HEK293T (cell line): ENCODE results near the gene C14orf180.

Experiments
- CTCF ChIA-PET: fragments of 350-600 bp; formaldehyde crosslinking; extraction: SDS; loops from one replicate; lab custom pipeline; 2021; ENCODE audit warnings: antibody characterized with exemption, inconsistent platforms; lab: Yijun Ruan, JAX
- POLR2A ChIA-PET: fragments of 350-600 bp; formaldehyde crosslinking; extraction: SDS; loops from one replicate; lab custom pipeline; 2020; ENCODE audit warnings: antibody characterized with exemption, inconsistent platforms; lab: Yijun Ruan, JAX
- DNase-seq: peaks from one replicate; pipeline ENCODE4 v3.0.0; 2012; ENCODE audit warnings: mixed read lengths; ENCODE audit errors: extremely low spot score
- ARNT ChIP-seq: fragments of 450-650 bp; IDR thresholded peaks from 2 replicates; pipeline ENCODE4 v1.6.1; 2017; ENCODE audit warnings: mild to moderate bottlenecking
- BHLHE40 ChIP-seq: fragments of 450-650 bp; IDR thresholded peaks from 2 replicates; pipeline ENCODE4 v1.6.1; 2016; ENCODE audit warnings: mild to moderate bottlenecking, moderate library complexity, borderline replicate concordance
- CTBP1 ChIP-seq: fragments of 450-650 bp; IDR thresholded peaks from 2 replicates; pipeline ENCODE4 v1.6.1; 2016; ENCODE audit warnings: borderline replicate concordance
- ELF4 ChIP-seq: fragments of 450-650 bp; IDR thresholded peaks from 2 replicates; pipeline ENCODE4 v1.6.1; 2017; ENCODE audit warnings: antibody characterized with exemption
- FOXA1 ChIP-seq: fragments of 450-650 bp; IDR thresholded peaks from 2 replicates; pipeline ENCODE4 v1.6.1; 2016; ENCODE audit warnings: mild to moderate bottlenecking
- FOXK2 ChIP-seq: fragments of 450-650 bp; IDR thresholded peaks from 2 replicates; pipeline ENCODE4 v1.6.1; 2016; ENCODE audit warnings: mild to moderate bottlenecking
- FOXM1 ChIP-seq: fragments of 450-650 bp; IDR thresholded peaks from 2 replicates; pipeline ENCODE4 v1.6.1; 2017; ENCODE audit warnings: mild to moderate bottlenecking, borderline replicate concordance
- HDGF ChIP-seq: fragments of 450-650 bp; IDR thresholded peaks from 2 replicates; pipeline ENCODE4 v1.6.1; 2017; ENCODE audit warnings: antibody characterized with exemption, borderline replicate concordance
- L3MBTL2 ChIP-seq: fragments of 450-650 bp; conservative IDR thresholded peaks from 2 replicates; pipeline ENCODE4 v1.6.1; 2016; ENCODE audit warnings: mild to moderate bottlenecking
- LEF1 ChIP-seq: fragments of 450-650 bp; IDR thresholded peaks from 2 replicates; pipeline ENCODE4 v1.6.1; 2017; ENCODE audit warnings: mild to moderate bottlenecking, borderline replicate concordance
- NFRKB ChIP-seq: fragments of 450-650 bp; IDR thresholded peaks from 2 replicates; pipeline ENCODE4 v1.6.1; 2016; ENCODE audit warnings: mild to moderate bottlenecking, moderate library complexity
- PKNOX1 ChIP-seq: fragments of 450-650 bp; IDR thresholded peaks from 2 replicates; pipeline ENCODE4 v1.6.1; 2016
- SP1 ChIP-seq: fragments of 450-650 bp; IDR thresholded peaks from 2 replicates; pipeline ENCODE4 v1.6.1; 2017
- SUZ12 ChIP-seq: fragments of 450-650 bp; IDR thresholded peaks from 2 replicates; pipeline ENCODE4 v1.6.1; 2016; ENCODE audit warnings: mild to moderate bottlenecking
- TARDBP ChIP-seq: fragments of 450-650 bp; IDR thresholded peaks from 2 replicates; pipeline ENCODE4 v1.6.1; 2016
- ZNF384 ChIP-seq: fragments of 450-650 bp; IDR thresholded peaks from 2 replicates; pipeline ENCODE4 v1.6.1; 2016

The C14orf180 gene

GRCh38 chr14:104592292-104592672 lies 12.7 kb downstream of the C14orf180 start:
- TF ChIP-seq SUZ12 (no peak), TARDBP (peak; percentile 50)
- POLR2A ChIA-PET = no interaction called here
- CTCF ChIA-PET = no interaction called here
- no peak for DNase-seq

- ChIA-PET POLR2A (no interaction called here), CTCF (no interaction called here)
- DNase-seq = no peak
- TF ChIP-seq HDGF = no peak
- TF ChIP-seq ZNF384 = no peak
- TF ChIP-seq TARDBP = no peak
- no peak for TF ChIP-seq CTBP1
- no peak for TF ChIP-seq FOXK2
- no peak for TF ChIP-seq ELF4
- no peak for TF ChIP-seq SP1
- TF ChIP-seq SUZ12 = no peak
- TF ChIP-seq L3MBTL2 = no peak
- TF ChIP-seq FOXM1 = no peak
- no peak for TF ChIP-seq PKNOX1
- no peak for TF ChIP-seq LEF1
- TF ChIP-seq FOXA1 = no peak
- no peak for TF ChIP-seq ARNT
Measured at GRCh38 chr14:104592785-104593184, 13.2 kb downstream of the C14orf180 start.

GRCh38 chr14:104593241-104593701 lies 13.7 kb downstream of the C14orf180 start:
- ChIA-PET POLR2A (no interaction called here), CTCF (no interaction called here)
- no peak for DNase-seq

GRCh38 chr14:104593710-104594136 lies 14.2 kb downstream of the C14orf180 start:
- TF ChIP-seq PKNOX1 (no peak), ELF4 (no peak), L3MBTL2 (no peak), SP1 (no peak), ZNF384 (no peak), NFRKB (no peak), TARDBP (no peak), FOXK2 (no peak), HDGF (no peak), SUZ12 (no peak), BHLHE40 (no peak), LEF1 (no peak), FOXM1 (no peak), CTBP1 (no peak), ARNT (no peak), FOXA1 (no peak)
- CTCF ChIA-PET = no interaction called here
- POLR2A ChIA-PET = no interaction called here
- no peak for DNase-seq

More at GRCh38 chr14:104593241-104593701, 13.7 kb downstream of the C14orf180 start:
- TF ChIP-seq ZNF384 = no peak
- no peak for TF ChIP-seq NFRKB
- TF ChIP-seq FOXK2 = no peak
- TF ChIP-seq ARNT = no peak
- no peak for TF ChIP-seq TARDBP
- TF ChIP-seq BHLHE40 = no peak
- no peak for TF ChIP-seq PKNOX1
- no peak for TF ChIP-seq ELF4

- no peak for DNase-seq
- TF ChIP-seq HDGF = no peak
- no peak for TF ChIP-seq SUZ12
- no peak for TF ChIP-seq FOXA1
- CTCF ChIA-PET = no interaction called here
- POLR2A ChIA-PET = interaction anchor here (1.2 kb wide), 1 partner anchor 279 kb away, joined by 3 read pairs; no protein-coding TSS in a partner anchor
Measured at GRCh38 chr14:104594310-104595046, 14.9 kb downstream of the C14orf180 start.

- TF ChIP-seq ELF4 (no peak), BHLHE40 (no peak), FOXA1 (no peak), FOXK2 (no peak), HDGF (no peak), PKNOX1 (no peak), ZNF384 (no peak), SUZ12 (no peak), NFRKB (no peak), FOXM1 (no peak), L3MBTL2 (no peak), CTBP1 (no peak), LEF1 (no peak), TARDBP (no peak), SP1 (no peak)
- DNase-seq = no peak
- ChIA-PET CTCF (no interaction called here), POLR2A (interaction anchor here (1.2 kb wide), 1 partner anchor 280 kb away, joined by 3 read pairs; no protein-coding TSS in a partner anchor)
Measured at GRCh38 chr14:104595116-104595675, 15.6 kb downstream of the C14orf180 start.
